ENCODE data around the gene MACROH2A2.

- no peak for TF ChIP-seq POLR2A (IDR thresholded peaks at IDR 0.05; ENCODE audit: low read depth, low read length)
- no peak for TF ChIP-seq CTCF (conservative IDR thresholded peaks at IDR 0.05; ENCODE audit: low read depth, low read length)
- no peak for TF ChIP-seq SMC3 (IDR thresholded peaks at IDR 0.05; ENCODE audit: low read depth, low read length)
- no peak for TF ChIP-seq MAFK (IDR thresholded peaks at IDR 0.05; ENCODE audit: low read depth, low read length)
- TF ChIP-seq USF2 (IDR thresholded peaks at IDR 0.05; ENCODE audit: low read depth, low read length): no peak
- no peak for TF ChIP-seq FOS (IDR thresholded peaks at IDR 0.05; ENCODE audit: low read depth, low read length)
- TF ChIP-seq RFX5 (IDR thresholded peaks at IDR 0.05; ENCODE audit: low read depth, low read length): no peak
- TF ChIP-seq MXI1 (IDR thresholded peaks at IDR 0.05; ENCODE audit: borderline replicate concordance, low read depth, low read length): no peak
- TF ChIP-seq RAD21 (IDR thresholded peaks at IDR 0.05; ENCODE audit: low read length): no peak
- no peak for TF ChIP-seq BHLHE40 (IDR thresholded peaks at IDR 0.05; ENCODE audit: low read depth, low read length)
- TF ChIP-seq RCOR1 (IDR thresholded peaks at IDR 0.05; ENCODE audit: insufficient replicate concordance, low read length): no peak
- no peak for TF ChIP-seq CEBPB (IDR thresholded peaks at IDR 0.05; ENCODE audit: low read depth, low read length)
- TF ChIP-seq MAZ (IDR thresholded peaks at IDR 0.05; ENCODE audit: borderline replicate concordance, low read depth, low read length): no peak
- TF ChIP-seq CHD1 (IDR thresholded peaks at IDR 0.05; ENCODE audit: low read depth, low read length): no peak
These were observed 83.0 kb downstream of the MACROH2A2 start for GRCh38 chr10:70135684-70136083.
